A549 (cell line): ENCODE results near the gene LIPA. TPM values are rescaled to one million over a fixed set of nuclear protein-coding genes. Genes with fewer than 3 reads are reported as not detected.

Experiments used
- ATAC-seq, 2 experiments: fragments of 200-7000 bp in 1 of 2; fragments of >200 bp in 1 of 2; cut with Nextera tagmentation in 1 of 2; cut with Tn5 transposase in 1 of 2; 3 replicates each; pipeline versions ENCODE4 v1.8.0 to v1.9.1; 2018 to 2020; ENCODE audit warnings: mild to moderate bottlenecking in 1 of 2, moderate library complexity in 1 of 2
- CTCF ChIA-PET: fragments of 300-600 bp; sonication (Branson Sonifier 250); formaldehyde crosslinking; extraction: SDS; loops from one replicate; lab custom pipeline; 2021; ENCODE audit warnings: antibody characterized with exemption, inconsistent platforms; lab: Yijun Ruan, JAX
- POLR2A ChIA-PET: fragments of 350-600 bp; formaldehyde crosslinking; extraction: SDS; loops from one replicate; lab custom pipeline; 2021; ENCODE audit warnings: antibody characterized with exemption, inconsistent platforms; lab: Yijun Ruan, JAX
- DNase-seq, 2 experiments: peaks; one replicate each; pipeline versions ENCODE4 v3.0.0 to v3.0.0-alpha.2; 2011 to 2016; ENCODE audit warnings: low read depth in 1 of 2, low spot score in 1 of 2
- FAIRE-seq: peaks from 2 replicates; lab custom pipeline; 2011; peaks lifted over from hg19 to GRCh38; lab: Jason Lieb, UNC
- H3K27ac ChIP-seq, 2 experiments: fragments of >200 bp; sonication (Bioruptor Twin); formaldehyde crosslinking; 3 replicates each; pipeline ENCODE4 v1.5.1; 2016 to 2017
- H3K4me1 ChIP-seq: fragments of >200 bp; sonication (Bioruptor Twin); formaldehyde crosslinking; 3 replicates; pipeline ENCODE4 v1.6.1; 2016
- H3K4me2 ChIP-seq: fragments of >200 bp; sonication (Bioruptor Twin); formaldehyde crosslinking; 3 replicates; pipeline ENCODE4 v1.6.1; 2016
- H3K4me3 ChIP-seq: fragments of >200 bp; sonication (Bioruptor Twin); formaldehyde crosslinking; 3 replicates; pipeline ENCODE4 v1.5.1; 2016
- H3K9me3 ChIP-seq: fragments of >200 bp; sonication (Bioruptor Twin); formaldehyde crosslinking; 3 replicates; pipeline ENCODE4 v1.6.1; 2016
- BHLHE40 ChIP-seq: IDR thresholded peaks from 2 replicates; pipeline ENCODE4 v1.6.1; 2012; ENCODE audit warnings: low read depth, low read length, inconsistent platforms
- CBX2 ChIP-seq: fragments of 200-600 bp; sonication (generic); IDR thresholded peaks from 2 replicates; pipeline ENCODE4 v1.6.1; 2016; ENCODE audit warnings: low read depth, mild to moderate bottlenecking, borderline replicate concordance
- CBX8 ChIP-seq: fragments of 200-600 bp; sonication (generic); IDR thresholded peaks from 2 replicates; pipeline ENCODE4 v1.6.1; 2016
- CEBPB ChIP-seq, 2 experiments: fragments of >200 bp in 1 of 2; sonication (Bioruptor Twin) in 1 of 2; formaldehyde crosslinking in 1 of 2; IDR thresholded peaks; 2 replicates each; pipeline ENCODE4 v1.6.1; 2012 to 2016
- EHF ChIP-seq: fragments of 250-450 bp; sonication (Bioruptor Pico); IDR thresholded peaks from 2 replicates; pipeline ENCODE4 v1.5.0; 2020; ENCODE audit warnings: mild to moderate bottlenecking
- EHMT2 ChIP-seq: fragments of 200-600 bp; sonication (generic); IDR thresholded peaks from 2 replicates; pipeline ENCODE4 v1.6.1; 2016; ENCODE audit warnings: antibody characterized with exemption, low read depth, mild to moderate bottlenecking, moderate library complexity
- FOXS1 ChIP-seq: fragments of 250-450 bp; sonication (Bioruptor Pico); IDR thresholded peaks from 2 replicates; pipeline ENCODE4 v1.5.0; 2020; ENCODE audit warnings: mild to moderate bottlenecking, moderate library complexity
- HEYL ChIP-seq: fragments of 250-450 bp; sonication (Bioruptor Pico); IDR thresholded peaks from 2 replicates; pipeline ENCODE4 v1.8.0; 2021; ENCODE audit warnings: mild to moderate bottlenecking, moderate library complexity
- JUNB ChIP-seq: fragments of >200 bp; sonication (Bioruptor Twin); formaldehyde crosslinking; IDR thresholded peaks from 2 replicates; pipeline ENCODE4 v1.6.1; 2016
- KDM1A ChIP-seq: fragments of 200-600 bp; sonication (generic); IDR thresholded peaks from 2 replicates; pipeline ENCODE4 v1.6.1; 2016; ENCODE audit warnings: low read depth, mild to moderate bottlenecking
- MAFK ChIP-seq: fragments of 450-650 bp; IDR thresholded peaks from 2 replicates; pipeline ENCODE4 v1.6.1; 2014; ENCODE audit not compliant: partially characterized antibody
- NFE2L2 ChIP-seq: fragments of 150-350 bp; conservative IDR thresholded peaks from 2 replicates; pipeline ENCODE4 v1.6.1; 2014; ENCODE audit warnings: low read length
- POLR2AphosphoS2 ChIP-seq: conservative IDR thresholded peaks from 2 replicates; pipeline ENCODE4 v1.6.1; 2012; ENCODE audit warnings: low read length, improper control_type of control experiment, inconsistent platforms
- SREBF2 ChIP-seq: fragments of 450-650 bp; IDR thresholded peaks from 2 replicates; pipeline ENCODE4 v1.6.1; 2014; ENCODE audit warnings: mild to moderate bottlenecking, moderate library complexity
- TFCP2L1 ChIP-seq: fragments of 250-450 bp; sonication (Bioruptor Pico); IDR thresholded peaks from 2 replicates; pipeline ENCODE4 v1.5.0; 2021; ENCODE audit warnings: mild to moderate bottlenecking
- TP53 ChIP-seq: fragments of 250-450 bp; sonication (Bioruptor Pico); IDR thresholded peaks from 2 replicates; pipeline ENCODE4 v1.5.0; 2021; ENCODE audit warnings: mild to moderate bottlenecking, moderate library complexity
- ZFP36 ChIP-seq: fragments of 450-650 bp; IDR thresholded peaks from 2 replicates; pipeline ENCODE4 v1.6.1; 2014; ENCODE audit warnings: borderline replicate concordance; ENCODE audit not compliant: partially characterized antibody
- WGBS: methylation state at CpG from one replicate; pipeline ENCODE4 v1.1.6; 2017; ENCODE audit errors: missing lambda C conversion rate; 5-methylcytosine and 5-hydroxymethylcytosine counted together
- polyA plus RNA-seq, 4 experiments: library from polyadenylated mRNA; depleted of rRNA in 3 of 4; stranded (reverse); fragments of >200 nt; fragmentation: RNase III in 1 of 4; extraction: RNeasy Plus Mini Kit Qiagen cat#74134 plus additional on column Dnase treatment in 1 of 4; gene quantifications; 2 replicates in 3 of 4; 3 replicates in 1 of 4; pipeline ENCODE4 v1.2.3, GENCODE V29; 2011 to 2017
- TF ChIP-seq, protein P1 (sequence below): fragments of 450-650 bp; IDR thresholded peaks from 2 replicates; pipeline ENCODE4 v1.6.1; 2014; ENCODE audit warnings: antibody characterized with exemption
- TF ChIP-seq, protein P2 (sequence below): fragments of 250-450 bp; sonication (Bioruptor Pico); IDR thresholded peaks from 2 replicates; pipeline ENCODE4 v1.5.0; 2021; ENCODE audit warnings: mild to moderate bottlenecking, moderate library complexity, borderline replicate concordance
- TF ChIP-seq, protein P3 (sequence below): IDR thresholded peaks from 2 replicates; pipeline ENCODE4 v1.6.1; 2012
- TF ChIP-seq, protein P4 (sequence below): IDR thresholded peaks from 2 replicates; pipeline ENCODE4 v1.6.1; 2012; ENCODE audit warnings: low read depth, borderline replicate concordance

Gene LIPA
- polyA plus RNA-seq, 2 of the 4 experiments (the other 2 are of a cell fraction), result 51.2 to 80.2 TPM

- CTCF ChIA-PET, result interaction anchor here (1.2 to 5.3 kb wide), 4 partner anchors 11 to 177 kb away, joined by 3 to 28 read pairs (median 5); no protein-coding TSS in a partner anchor
- 83% methylated on average over 1 of the region's 1 CpG for WGBS
- no peak overlapping the region for H3K4me2 ChIP-seq
- no peak for ATAC-seq
- H3K4me1 ChIP-seq, result peaks cover 7% of the 10 kb centered on the region; the same call in 1 of the 3 replicates
- POLR2A ChIA-PET, result no interaction called here
- H3K9me3 ChIP-seq, result no peaks in the 10 kb centered on the region
- H3K27ac ChIP-seq, result no peak overlapping the region
- TF ChIP-seq, protein P1, sequence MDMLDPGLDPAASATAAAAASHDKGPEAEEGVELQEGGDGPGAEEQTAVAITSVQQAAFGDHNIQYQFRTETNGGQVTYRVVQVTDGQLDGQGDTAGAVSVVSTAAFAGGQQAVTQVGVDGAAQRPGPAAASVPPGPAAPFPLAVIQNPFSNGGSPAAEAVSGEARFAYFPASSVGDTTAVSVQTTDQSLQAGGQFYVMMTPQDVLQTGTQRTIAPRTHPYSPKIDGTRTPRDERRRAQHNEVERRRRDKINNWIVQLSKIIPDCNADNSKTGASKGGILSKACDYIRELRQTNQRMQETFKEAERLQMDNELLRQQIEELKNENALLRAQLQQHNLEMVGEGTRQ, result no peak
- TF ChIP-seq, protein P2, sequence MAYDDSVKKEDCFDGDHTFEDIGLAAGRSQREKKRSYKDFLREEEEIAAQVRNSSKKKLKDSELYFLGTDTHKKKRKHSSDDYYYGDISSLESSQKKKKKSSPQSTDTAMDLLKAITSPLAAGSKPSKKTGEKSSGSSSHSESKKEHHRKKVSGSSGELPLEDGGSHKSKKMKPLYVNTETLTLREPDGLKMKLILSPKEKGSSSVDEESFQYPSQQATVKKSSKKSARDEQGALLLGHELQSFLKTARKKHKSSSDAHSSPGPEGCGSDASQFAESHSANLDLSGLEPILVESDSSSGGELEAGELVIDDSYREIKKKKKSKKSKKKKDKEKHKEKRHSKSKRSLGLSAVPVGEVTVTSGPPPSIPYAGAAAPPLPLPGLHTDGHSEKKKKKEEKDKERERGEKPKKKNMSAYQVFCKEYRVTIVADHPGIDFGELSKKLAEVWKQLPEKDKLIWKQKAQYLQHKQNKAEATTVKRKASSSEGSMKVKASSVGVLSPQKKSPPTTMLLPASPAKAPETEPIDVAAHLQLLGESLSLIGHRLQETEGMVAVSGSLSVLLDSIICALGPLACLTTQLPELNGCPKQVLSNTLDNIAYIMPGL (CRISPR knock-in tag), result no peak
- TF ChIP-seq CBX8, result no peak
- no peak for TF ChIP-seq CBX2
- no peak for TF ChIP-seq SREBF2
- no peak for TF ChIP-seq EHF (CRISPR knock-in tag)
- TF ChIP-seq EHMT2, result no peak
- TF ChIP-seq JUNB, result no peak
- no peak for TF ChIP-seq ZFP36
- no peak for DNase-seq
- FAIRE-seq, result no peak
- no peak overlapping the region for H3K4me3 ChIP-seq
Measured at GRCh38 chr10:89203237-89203636, 48.3 kb downstream of the LIPA start.

DNA sequence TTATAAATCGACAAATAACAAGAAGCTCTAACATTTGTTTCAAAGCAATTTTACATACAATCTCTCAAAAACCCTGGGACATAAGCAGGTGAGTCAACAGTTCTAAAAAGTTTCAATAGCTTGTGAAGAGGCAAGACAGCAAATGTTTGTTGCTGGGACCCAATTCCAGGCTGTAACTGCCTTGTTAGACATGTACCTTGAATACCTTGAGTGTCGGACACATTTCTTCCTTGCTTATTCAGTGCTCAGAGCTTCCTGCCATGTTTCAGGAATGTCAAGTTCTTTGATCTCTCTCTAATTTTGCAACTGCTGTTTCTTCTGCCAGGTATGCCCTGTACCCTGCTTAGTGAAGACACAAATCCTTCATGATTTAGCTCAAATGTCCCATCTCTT, 49.5 kb downstream of the LIPA start:
- Histone ChIP-seq H3K4me3 (no peak overlapping the region), H3K4me2 (no peak overlapping the region), H3K9me3 (no peaks in the 10 kb centered on the region), H3K4me1 (peaks cover 7% of the 10 kb centered on the region; the same call in 1 of the 3 replicates), H3K27ac (no peak overlapping the region)
- CTCF ChIA-PET, result interaction anchor here (1.1 to 1.7 kb wide), 5 partner anchors 12 to 267 kb away, joined by 3 to 8 read pairs (median 4); no protein-coding TSS in a partner anchor
- 97% methylated on average over 2 of the region's 2 CpGs for WGBS
- TF ChIP-seq CEBPB (IDR thresholded peaks at IDR 0.05) (no peak), CBX2 (no peak), POLR2AphosphoS2 (no peak), MAFK (no peak), HEYL (CRISPR knock-in tag) (no peak), KDM1A (no peak), JUNB (no peak), FOXS1 (CRISPR knock-in tag) (no peak), BHLHE40 (no peak), TFCP2L1 (CRISPR knock-in tag) (no peak), ZFP36 (no peak), TP53 (no peak)
- TF ChIP-seq, protein P3, sequence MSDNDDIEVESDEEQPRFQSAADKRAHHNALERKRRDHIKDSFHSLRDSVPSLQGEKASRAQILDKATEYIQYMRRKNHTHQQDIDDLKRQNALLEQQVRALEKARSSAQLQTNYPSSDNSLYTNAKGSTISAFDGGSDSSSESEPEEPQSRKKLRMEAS, result no peak
- no peak for DNase-seq
- no peak for ATAC-seq
- POLR2A ChIA-PET, result no interaction called here
- no peak for FAIRE-seq

DNA sequence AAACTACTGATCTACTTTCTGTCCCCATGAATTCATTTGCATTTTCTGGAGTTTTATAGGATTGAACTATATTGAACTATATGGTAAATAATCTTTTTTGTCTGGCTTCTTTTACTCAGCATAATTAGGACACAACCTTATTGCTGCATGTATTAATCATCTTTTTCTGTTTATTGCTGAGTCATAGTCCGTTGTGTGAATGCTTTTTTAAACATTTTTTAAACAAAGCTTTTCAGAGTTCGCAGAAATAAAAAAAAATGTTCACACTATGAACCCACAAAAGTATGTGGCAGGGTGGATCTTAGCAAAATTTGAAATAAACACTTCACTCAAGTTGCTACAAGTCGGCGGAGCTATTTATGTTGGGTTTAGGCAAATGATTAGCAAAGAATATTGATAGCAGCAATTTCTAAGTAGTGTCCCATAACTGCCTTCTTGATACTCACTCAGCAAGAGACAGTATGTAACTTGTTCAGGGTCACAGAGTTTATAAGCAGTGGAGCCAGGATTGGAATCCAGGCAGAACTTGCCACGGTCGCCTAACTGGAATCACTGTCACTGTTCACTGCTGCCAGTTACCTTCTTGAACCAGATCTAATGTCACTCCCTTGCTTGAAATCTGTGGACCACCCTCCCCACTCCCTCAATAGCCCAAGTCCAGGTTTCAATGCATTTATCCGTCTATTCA, 50.1 kb downstream of the LIPA start:
- Histone ChIP-seq H3K27ac (no peak overlapping the region), H3K4me2 (no peak overlapping the region), H3K9me3 (no peaks in the 10 kb centered on the region), H3K4me1 (0 out of 3 replicates have a peak, but pooled peaks cover 1% of the 10 kb centered on the region), H3K4me3 (no peak overlapping the region)
- DNase-seq (no peak), ATAC-seq (no peak), FAIRE-seq (no peak)
- POLR2A ChIA-PET, result no interaction called here
- CTCF ChIA-PET, result interaction anchor here (0.5 to 1.7 kb wide), 7 partner anchors 12 to 267 kb away, joined by 3 to 8 read pairs (median 4); no protein-coding TSS in a partner anchor
- WGBS, result 72% methylated on average over 7 of the region's 7 CpGs
- TF ChIP-seq, protein P4, sequence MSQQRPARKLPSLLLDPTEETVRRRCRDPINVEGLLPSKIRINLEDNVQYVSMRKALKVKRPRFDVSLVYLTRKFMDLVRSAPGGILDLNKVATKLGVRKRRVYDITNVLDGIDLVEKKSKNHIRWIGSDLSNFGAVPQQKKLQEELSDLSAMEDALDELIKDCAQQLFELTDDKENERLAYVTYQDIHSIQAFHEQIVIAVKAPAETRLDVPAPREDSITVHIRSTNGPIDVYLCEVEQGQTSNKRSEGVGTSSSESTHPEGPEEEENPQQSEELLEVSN, result no peak
- TF ChIP-seq ZFP36 (no peak), NFE2L2 (peak; percentile 94), MAFK (peak; percentile 92)
